Adrenal gland (tissue), 12 donors: ENCODE data around the gene NIM1K. TPM values are rescaled to one million over a fixed set of nuclear protein-coding genes. Genes with fewer than 3 reads are reported as not detected.

Experiments used
- DNase-seq, 7 donors: peaks; one replicate each; pipeline ENCODE4 v3.0.0-alpha.2; 2019 to 2020
- H3K27ac ChIP-seq, 5 donors: fragments of 200-600 bp; sonication (generic) in 4 of 5; 1 replicate in 3 of 5; 2 replicates in 2 of 5; pipeline versions ENCODE4 v1.5.1 to v1.8.0; 2016 to 2020; ENCODE audit warnings: mild to moderate bottlenecking in 1 of 5
- H3K27me3 ChIP-seq: fragments of 200-600 bp; 2 replicates; pipeline ENCODE4 v1.8.0; 2021
- H3K36me3 ChIP-seq, 2 donors: fragments of 200-600 bp; replicated peaks in 1 of 2; 1 replicate in 1 of 2; 2 replicates in 1 of 2; pipeline versions ENCODE4 v1.5.1 to v1.8.0; 2018 to 2022
- H3K4me1 ChIP-seq, 2 donors: fragments of 200-600 bp; replicated peaks in 1 of 2; 1 replicate in 1 of 2; 2 replicates in 1 of 2; pipeline versions ENCODE4 v1.5.1 to v1.8.0; 2018 to 2021
- H3K4me3 ChIP-seq, 4 donors: fragments of 200-600 bp; sonication (generic) in 3 of 4; one replicate each; pipeline ENCODE4 v1.5.1; 2016 to 2018
- H3K9me3 ChIP-seq, 3 donors: fragments of 200-600 bp; sonication (generic) in 1 of 3; replicated peaks in 1 of 3; 1 replicate in 2 of 3; 2 replicates in 1 of 3; pipeline versions ENCODE4 v1.5.1 to v1.8.0; 2016 to 2021
- POLR2A ChIP-seq, 2 donors: fragments of 450-650 bp; IDR thresholded peaks; one replicate each; pipeline ENCODE4 v1.6.1; 2017; ENCODE audit warnings: antibody characterized with exemption in 2 of 2, mild to moderate bottlenecking in 2 of 2, moderate library complexity in 1 of 2
- WGBS, 4 donors: extraction: QIAGEN DNeasy Blood & Tissue Kit in 2 of 4; methylation state at CpG; one replicate each; pipeline versions ENCODE4 v1.1.5 to v1.1.7; 2013 to 2017; 5-methylcytosine and 5-hydroxymethylcytosine counted together
- intact Hi-C, 2 donors: fragments of 100-400 bp; cut with DNase I; formaldehyde crosslinking; loops; one replicate each; pipeline versions ENCODE4 v1.14.1 to v1.15.0; 2022 to 2023
- polyA plus RNA-seq, 3 donors: library from polyadenylated mRNA; stranded (reverse); fragments of 200-250 nt in 2 of 3; fragments of 350-450 nt in 1 of 3; fragmentation: Illumina TruSeq in 1 of 3; extraction: RNeasy Lipid Tissue Mini Kit (QIAGEN cat#74804) in 1 of 3; gene quantifications; one replicate each; pipeline ENCODE4 v1.2.3, GENCODE V29; 2013 to 2014
- total RNA-seq, 9 donors: library from RNA; depleted of rRNA in 4 of 9; stranded (reverse); fragments of >200 nt in 4 of 9; fragments of 120-200 nt in 1 of 9; fragmentation: NEBNext Ultra II Directional in 1 of 9; extraction: Animal tissue kit (Norgen Biotek cat#: 25700) in 1 of 9; gene quantifications; one replicate each; pipeline versions ENCODE4 v1.1.0 to v1.2.4, GENCODE V29; 2013 to 2023
- TF ChIP-seq, protein P1 (sequence below), 6 experiments: fragments of 450-650 bp in 4 of 6; fragments of 200-600 bp in 2 of 6; sonication (generic) in 1 of 6; IDR thresholded peaks; 1 replicate in 5 of 6; 2 replicates in 1 of 6; pipeline versions ENCODE4 v1.5.1 to v1.8.0; 2016 to 2021; ENCODE audit warnings: antibody characterized with exemption in 6 of 6, mild to moderate bottlenecking in 2 of 6, moderate library complexity in 1 of 6
- donor health status: healthy with polysubstance abuse.
- donor health status: Bipolar disorder and iron deficiency.
- donor health status: DM: yes; HTN: yes; CAD: no.
- donor health status: DM: no; HTN: no; CAD: no.
- donor health status: DM: no; HTN: no; CAD: no.
- donor health status: DM: yes; HTN: yes; CAD: no.

The NIM1K gene
- total and polyA plus RNA-seq, 12 donors: 0.18 to 3.9 (median 1.1) TPM

DNA sequence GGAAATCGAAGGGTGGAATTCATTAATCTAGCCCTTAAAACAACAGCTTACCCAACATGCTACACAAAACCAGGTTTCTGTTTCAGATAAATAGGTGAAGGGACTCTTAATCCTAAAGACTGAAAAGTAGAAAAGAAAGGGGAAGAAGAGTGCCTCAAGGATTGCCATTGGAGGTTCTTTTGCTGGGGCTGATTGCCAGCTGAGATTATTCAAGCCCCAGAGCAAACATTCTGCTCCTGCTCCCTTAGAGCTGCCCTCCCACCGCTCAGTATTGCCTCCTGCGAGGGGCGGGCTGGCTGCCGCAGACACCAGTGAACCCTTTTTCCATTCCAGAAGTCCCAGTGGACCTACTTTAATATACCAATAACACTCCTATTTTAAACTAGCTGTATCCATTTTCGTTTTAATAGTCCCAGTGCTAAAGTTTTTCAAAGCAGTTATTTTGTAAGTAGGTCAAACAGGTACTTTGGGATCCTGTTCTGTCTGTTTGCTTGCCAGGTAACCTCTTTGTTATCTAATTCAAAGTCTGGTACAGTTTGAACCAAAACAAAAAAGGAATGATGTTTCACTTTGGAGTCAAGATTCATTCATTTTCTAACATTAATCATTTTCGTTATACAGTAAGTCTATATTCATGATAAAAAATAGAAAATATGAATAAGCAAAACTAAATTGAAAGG lies 82.5 kb downstream of the NIM1K start:
- no peak for DNase-seq
- H3K36me3 ChIP-seq: no peaks in the 10 kb centered on the region
- 41 to 52% (median 47%) methylated on average over 7 of the region's 7 CpGs for WGBS, 4 donors

DNA sequence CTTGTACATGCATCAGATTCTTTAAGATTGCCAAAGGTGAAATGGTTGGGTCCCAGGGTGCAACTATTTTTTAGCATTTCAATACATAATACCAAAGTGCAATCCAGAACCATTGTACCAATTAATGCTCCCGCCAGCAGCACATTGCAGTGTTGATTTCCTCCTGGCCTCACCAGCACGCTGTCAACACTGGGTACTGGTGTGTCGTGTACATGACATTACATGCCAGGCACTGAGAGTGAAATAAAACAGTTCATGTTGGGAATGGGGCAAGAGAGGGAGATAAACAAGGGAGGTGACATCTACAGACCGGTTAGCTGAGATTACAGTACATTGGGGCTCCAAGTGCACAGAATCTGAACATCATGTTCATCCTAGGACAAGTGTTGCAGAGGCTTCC lies 83.4 kb downstream of the NIM1K start:
- Histone ChIP-seq H3K36me3 (no peaks in the 10 kb centered on the region), H3K27ac (no peak overlapping the region), H3K4me1 (no peaks in the 10 kb centered on the region), H3K9me3 (no peaks in the 10 kb centered on the region), H3K4me3 (no peak overlapping the region), H3K27me3 (no peaks in the 10 kb centered on the region)
- DNase-seq: no peak
- TF ChIP-seq, protein P1, sequence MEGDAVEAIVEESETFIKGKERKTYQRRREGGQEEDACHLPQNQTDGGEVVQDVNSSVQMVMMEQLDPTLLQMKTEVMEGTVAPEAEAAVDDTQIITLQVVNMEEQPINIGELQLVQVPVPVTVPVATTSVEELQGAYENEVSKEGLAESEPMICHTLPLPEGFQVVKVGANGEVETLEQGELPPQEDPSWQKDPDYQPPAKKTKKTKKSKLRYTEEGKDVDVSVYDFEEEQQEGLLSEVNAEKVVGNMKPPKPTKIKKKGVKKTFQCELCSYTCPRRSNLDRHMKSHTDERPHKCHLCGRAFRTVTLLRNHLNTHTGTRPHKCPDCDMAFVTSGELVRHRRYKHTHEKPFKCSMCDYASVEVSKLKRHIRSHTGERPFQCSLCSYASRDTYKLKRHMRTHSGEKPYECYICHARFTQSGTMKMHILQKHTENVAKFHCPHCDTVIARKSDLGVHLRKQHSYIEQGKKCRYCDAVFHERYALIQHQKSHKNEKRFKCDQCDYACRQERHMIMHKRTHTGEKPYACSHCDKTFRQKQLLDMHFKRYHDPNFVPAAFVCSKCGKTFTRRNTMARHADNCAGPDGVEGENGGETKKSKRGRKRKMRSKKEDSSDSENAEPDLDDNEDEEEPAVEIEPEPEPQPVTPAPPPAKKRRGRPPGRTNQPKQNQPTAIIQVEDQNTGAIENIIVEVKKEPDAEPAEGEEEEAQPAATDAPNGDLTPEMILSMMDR (IDR thresholded peaks at IDR 0.05): no peak
- no peak for TF ChIP-seq POLR2A (IDR thresholded peaks at IDR 0.05)
- WGBS, 4 donors: 89 to 96% (median 92%) methylated on average over 4 of the region's 4 CpGs
- intact Hi-C loops: no loop called here

More for the DNA sequence above, 82.5 kb downstream of the NIM1K start:
- TF ChIP-seq, protein P1 (IDR thresholded peaks at IDR 0.05): no peak
- no peak for TF ChIP-seq POLR2A (IDR thresholded peaks at IDR 0.05)
- Histone ChIP-seq H3K4me1 (no peaks in the 10 kb centered on the region), H3K27ac (no peak overlapping the region), H3K4me3 (no peak overlapping the region), H3K9me3 (no peaks in the 10 kb centered on the region), H3K27me3 (no peaks in the 10 kb centered on the region)
- intact Hi-C loops: no loop called here

DNA sequence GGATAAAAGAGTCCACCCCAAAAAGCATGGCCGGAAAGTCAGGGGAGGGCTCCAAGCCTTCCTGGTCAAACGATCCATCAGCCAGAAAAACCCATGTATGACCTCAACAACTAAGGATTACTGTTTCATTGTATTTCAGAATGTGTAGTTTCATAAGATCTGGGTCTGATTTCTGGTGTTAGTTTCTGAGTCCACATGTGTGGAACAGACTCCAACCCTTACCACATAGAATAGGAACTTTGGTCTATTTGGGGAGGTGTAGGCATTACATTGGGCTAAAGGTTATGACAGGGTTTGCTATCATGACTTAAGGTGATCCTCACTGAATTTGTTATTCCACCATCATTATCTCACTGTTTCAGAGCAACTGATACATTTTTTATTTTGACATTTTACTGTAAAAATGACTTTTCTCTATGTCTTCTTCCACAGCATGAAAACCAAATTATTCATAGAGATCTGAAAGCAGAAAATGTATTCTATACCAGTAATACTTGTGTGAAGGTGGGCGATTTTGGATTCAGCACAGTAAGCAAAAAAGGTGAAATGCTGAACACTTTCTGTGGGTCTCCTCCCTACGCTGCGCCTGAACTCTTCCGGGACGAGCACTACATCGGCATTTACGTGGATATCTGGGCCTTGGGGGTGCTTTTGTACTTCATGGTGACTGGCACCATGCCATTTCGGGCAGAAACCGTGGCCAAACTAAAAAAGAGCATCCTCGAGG lies 87.7 kb downstream of the NIM1K start:
- Histone ChIP-seq H3K27me3 (no peaks in the 10 kb centered on the region), H3K4me3 (no peak overlapping the region), H3K36me3 (no peaks in the 10 kb centered on the region), H3K27ac (no peak overlapping the region), H3K9me3 (no peaks in the 10 kb centered on the region), H3K4me1 (no peaks in the 10 kb centered on the region)
- DNase-seq: no peak
- intact Hi-C loops: no loop called here
- TF ChIP-seq, protein P1 (IDR thresholded peaks at IDR 0.05): no peak
- no peak for TF ChIP-seq POLR2A (IDR thresholded peaks at IDR 0.05)
- WGBS, 4 donors: 83 to 95% (median 94%) methylated on average over 12 of the region's 12 CpGs

DNA sequence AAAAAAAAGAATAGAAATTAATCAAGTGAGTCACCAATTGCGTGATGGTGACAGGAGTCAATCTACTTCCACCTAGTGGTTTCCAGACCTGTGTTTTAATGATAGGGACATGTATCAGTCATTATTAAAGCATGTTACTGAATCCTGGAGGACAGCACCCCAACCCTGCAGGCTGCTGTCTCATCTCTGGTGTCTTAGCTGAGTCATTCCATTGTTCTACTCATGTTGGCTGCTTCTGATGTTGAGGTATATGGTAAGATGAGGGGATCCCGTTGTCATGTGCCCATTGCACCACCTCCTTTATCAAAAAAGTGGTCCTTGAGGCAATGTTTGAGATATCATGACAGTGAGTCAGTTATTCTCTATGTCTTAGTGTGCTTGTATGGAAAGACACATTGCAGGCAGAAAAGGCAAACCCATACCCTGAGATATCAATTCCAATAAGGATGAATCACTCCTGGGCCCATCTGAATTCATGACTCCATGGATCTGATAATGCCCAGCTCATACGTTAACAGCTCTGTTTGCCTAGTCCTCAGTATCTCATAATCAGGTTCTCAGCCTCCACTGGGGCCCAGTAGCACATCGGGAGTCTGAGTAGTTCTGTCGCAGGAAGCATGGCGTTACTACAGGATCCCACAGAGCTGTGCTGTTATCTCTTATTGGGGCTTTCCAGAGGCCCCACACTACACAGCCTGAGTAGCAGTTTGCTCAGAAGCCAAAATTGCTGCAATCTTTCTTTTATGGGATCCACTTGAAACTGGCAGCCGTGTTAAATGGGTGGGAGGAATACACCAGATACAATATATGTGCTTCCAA lies 90.0 kb downstream of the NIM1K start:
- intact Hi-C loops: no loop called here

More for the DNA sequence above, 90.0 kb downstream of the NIM1K start:
- H3K27me3 ChIP-seq: no peaks in the 10 kb centered on the region
- no peaks in the 10 kb centered on the region for H3K4me1 ChIP-seq
- TF ChIP-seq POLR2A (IDR thresholded peaks at IDR 0.05): no peak
- TF ChIP-seq, protein P1 (IDR thresholded peaks at IDR 0.05): no peak
- no peaks in the 10 kb centered on the region for H3K9me3 ChIP-seq
- 69 to 82% (median 77%) methylated on average over 6 to 7 of the region's 7 CpGs for WGBS, 4 donors
- no peak overlapping the region for H3K27ac ChIP-seq
- peaks cover 0 to under 1% of the 10 kb centered on the region in 2 donors for H3K36me3 ChIP-seq
- no peak overlapping the region for H3K4me3 ChIP-seq
- no peak for DNase-seq
